ENCODE results near the gene KCNH4. TPM values are rescaled to one million over a fixed set of nuclear protein-coding genes. Genes with fewer than 3 reads are reported as not detected.

Gene KCNH4
- total RNA-seq, 1 experiment from 2014 or later = 0.24 TPM

GRCh38 chr17:42111265-42111636 lies 69.7 kb downstream of the KCNH4 start:
- ATAC-seq = no peak
- TF ChIP-seq ZNF532 (CRISPR knock-in tag; IDR thresholded peaks at IDR 0.05; ENCODE audit: borderline replicate concordance) (no peak), FOXP4 (CRISPR knock-in tag; IDR thresholded peaks at IDR 0.05) (no peak), NFE2L1 (CRISPR knock-in tag; IDR thresholded peaks at IDR 0.05) (no peak), CDX4 (CRISPR knock-in tag; IDR thresholded peaks at IDR 0.05; ENCODE audit: borderline replicate concordance) (no peak), TEAD4 (CRISPR knock-in tag; IDR thresholded peaks at IDR 0.05) (no peak), SOX15 (CRISPR knock-in tag; IDR thresholded peaks at IDR 0.05) (no peak), ZSCAN18 (CRISPR knock-in tag; IDR thresholded peaks at IDR 0.05) (no peak), FOXJ3 (CRISPR knock-in tag; IDR thresholded peaks at IDR 0.05; ENCODE audit: borderline replicate concordance) (no peak), TCF7 (CRISPR knock-in tag; IDR thresholded peaks at IDR 0.05; ENCODE audit: low read depth) (no peak), GRHL2 (CRISPR knock-in tag; IDR thresholded peaks at IDR 0.05; ENCODE audit: insufficient replicate concordance, severe bottlenecking) (no peak), RORB (CRISPR knock-in tag; IDR thresholded peaks at IDR 0.05) (no peak), IRF1 (CRISPR knock-in tag; IDR thresholded peaks at IDR 0.05) (no peak), ZNF425 (CRISPR knock-in tag; conservative IDR thresholded peaks at IDR 0.05) (no peak), MXD4 (CRISPR knock-in tag; IDR thresholded peaks at IDR 0.05; ENCODE audit: borderline replicate concordance) (no peak), ZNF263 (CRISPR knock-in tag; IDR thresholded peaks at IDR 0.05; ENCODE audit: low read depth) (no peak), ELF4 (CRISPR knock-in tag; IDR thresholded peaks at IDR 0.05; ENCODE audit: low read depth) (no peak), ZNF396 (CRISPR knock-in tag; IDR thresholded peaks at IDR 0.05; ENCODE audit: borderline replicate concordance) (no peak)
- no peak for DNase-seq (ENCODE audit: low spot score)
- H3K9me3 Mint-ChIP-seq = no peaks in the 10 kb centered on the region
- no peak overlapping the region for H3K4me3 Mint-ChIP-seq
- peaks cover 17% of the 10 kb centered on the region for H3K4me1 Mint-ChIP-seq
- CTCF ChIA-PET = interaction anchor here (0.7 to 4.2 kb wide), 12 partner anchors 8 to 152 kb away, joined by 3 to 27 read pairs (median 4); partner anchors contain the start of genes DNAJC7, HSPB9, KAT2A and NKIRAS2
- POLR2A ChIA-PET = no interaction called here
- no peak overlapping the region for H3K27ac Mint-ChIP-seq
- H3K36me3 Mint-ChIP-seq = peaks cover 16% of the 10 kb centered on the region
- peaks cover 6% of the 10 kb centered on the region; the same call in 1 of the 2 replicates for H3K27me3 Mint-ChIP-seq (ENCODE audit: low read depth)

Measured in WTC11 (cell line).